K562 (cell line): ENCODE data around the gene MUC5AC. TPM values are rescaled to one million over a fixed set of nuclear protein-coding genes. Genes with fewer than 3 reads are reported as not detected.

ENCODE experiments used
- ATAC-seq: fragments of 200-7000 bp; cut with Tn5 transposase; 3 replicates; pipeline ENCODE4 v1.9.1; 2020; ENCODE audit warnings: moderate library complexity
- BruUV-seq: library from RNA; stranded (reverse); fragments of 400-500 nt; replicated peaks from 2 replicates; lab custom pipeline; 2021; lab: Mats Ljungman, UMichigan
- CTCF ChIA-PET: fragments of 300-600 bp; formaldehyde crosslinking; extraction: SDS; loops from one replicate; lab custom pipeline; 2021; ENCODE audit warnings: low intra/inter-chr PET ratio; lab: Yijun Ruan, JAX
- POLR2A ChIA-PET: fragments of 300-600, 350-650 bp; sonication (Branson Sonifier 250); formaldehyde crosslinking; extraction: SDS; loops from one replicate; lab custom pipeline; 2021; ENCODE audit warnings: antibody characterized with exemption, inconsistent platforms; lab: Yijun Ruan, JAX
- DNase-seq, 4 experiments: peaks; one replicate each; pipeline versions ENCODE4 v3.0.0 to v3.0.0-alpha.2; 2011 to 2018; ENCODE audit warnings: low spot score in 3 of 4, mixed read lengths in 3 of 4; ENCODE audit errors: extremely low read depth in 1 of 4
- FAIRE-seq: peaks from 2 replicates; lab custom pipeline; 2011; peaks lifted over from hg19 to GRCh38; lab: Jason Lieb, UNC
- H2AFZ ChIP-seq: 2 replicates; pipeline ENCODE4 v1.6.0; 2011; ENCODE audit warnings: low read depth, low read length, control low read depth, inconsistent platforms
- H3K27ac ChIP-seq: fragments of 200-600 bp; 3 replicates; pipeline ENCODE4 v1.8.0; 2011; ENCODE audit warnings: low read depth, mild to moderate bottlenecking, control low read depth, inconsistent platforms, low read length, moderate library complexity, mixed read lengths; ENCODE audit errors: extremely low read depth
- H3K27me3 ChIP-seq, 2 experiments: fragments of 300-600 bp in 1 of 2; 2 replicates in 1 of 2; 3 replicates in 1 of 2; pipeline versions ENCODE4 v1.6.0 to v1.8.0; 2011; ENCODE audit warnings: inconsistent platforms in 2 of 2, low read length in 2 of 2, mild to moderate bottlenecking in 1 of 2, mixed read lengths in 1 of 2, moderate library complexity in 1 of 2; ENCODE audit not compliant: control insufficient read depth in 2 of 2, insufficient read depth in 2 of 2
- H3K36me3 ChIP-seq: fragments of 300-600 bp; 3 replicates; pipeline ENCODE4 v1.8.0; 2011; ENCODE audit warnings: mild to moderate bottlenecking, low read length, inconsistent platforms; ENCODE audit not compliant: control insufficient read depth, insufficient read depth
- H3K4me1 ChIP-seq, 2 experiments: fragments of 200-600 bp in 1 of 2; replicated peaks in 1 of 2; 2 replicates in 1 of 2; 3 replicates in 1 of 2; pipeline versions ENCODE4 v1.5.1 to v1.8.0; 2011; ENCODE audit warnings: inconsistent platforms in 2 of 2, low read length in 2 of 2, mild to moderate bottlenecking in 1 of 2, mixed read lengths in 1 of 2, moderate library complexity in 1 of 2; ENCODE audit not compliant: control insufficient read depth in 2 of 2, insufficient read depth in 2 of 2
- H3K4me2 ChIP-seq: 2 replicates; pipeline ENCODE4 v1.6.1; 2011; ENCODE audit warnings: low read length, control low read depth, inconsistent platforms, mixed read lengths; ENCODE audit not compliant: insufficient read depth
- H3K4me3 ChIP-seq: fragments of 200-600 bp; sonication (generic), shearing (Covaris generic); 2 replicates; pipeline ENCODE4 v1.5.1; 2016; ENCODE audit warnings: control low read depth, inconsistent platforms
- H3K79me2 ChIP-seq: fragments of 200-600 bp; 3 replicates; pipeline ENCODE4 v1.8.0; 2011; ENCODE audit warnings: low read length, inconsistent platforms; ENCODE audit not compliant: control insufficient read depth, insufficient read depth
- H3K9ac ChIP-seq, 2 experiments: 2 replicates each; pipeline versions ENCODE4 v1.6.0 to v1.6.1; 2011; ENCODE audit warnings: low read depth in 2 of 2, low read length in 2 of 2, control low read depth in 1 of 2, inconsistent platforms in 1 of 2, mild to moderate bottlenecking in 1 of 2, mixed read lengths in 1 of 2; ENCODE audit not compliant: insufficient read depth in 1 of 2
- H3K9me1 ChIP-seq: one replicate; pipeline ENCODE4 v1.6.0; 2011; ENCODE audit warnings: inconsistent platforms, mild to moderate bottlenecking, low read length, moderate library complexity; ENCODE audit not compliant: control insufficient read depth, insufficient read depth
- H3K9me3 ChIP-seq: replicated peaks from 2 replicates; pipeline ENCODE4 v1.5.1; 2011; ENCODE audit warnings: low read depth, low read length, inconsistent platforms; ENCODE audit not compliant: control insufficient read depth, insufficient read depth
- H4K20me1 ChIP-seq: replicated peaks from 2 replicates; pipeline ENCODE4 v1.6.1; 2011; ENCODE audit warnings: low read length, inconsistent platforms, mixed read lengths; ENCODE audit not compliant: control insufficient read depth, insufficient read depth
- ARNT ChIP-seq, 2 experiments: fragments of 450-650 bp; IDR thresholded peaks; 2 replicates each; pipeline ENCODE4 v1.6.1; 2016; ENCODE audit warnings: mild to moderate bottlenecking in 1 of 2
- BCL6 ChIP-seq: fragments of 250-450 bp; sonication (Bioruptor Pico); IDR thresholded peaks from 2 replicates; pipeline ENCODE4 v1.4.0; 2020
- BMI1 ChIP-seq: fragments of 150-350 bp; IDR thresholded peaks from 2 replicates; pipeline ENCODE4 v1.6.1; 2014; ENCODE audit warnings: low read length
- CTBP1 ChIP-seq: fragments of 450-650 bp; IDR thresholded peaks from 2 replicates; pipeline ENCODE4 v1.6.1; 2016; ENCODE audit warnings: borderline replicate concordance
- EWSR1 ChIP-seq: fragments of 450-650 bp; IDR thresholded peaks from 2 replicates; pipeline ENCODE4 v1.6.1; 2018; ENCODE audit warnings: borderline replicate concordance, mild to moderate bottlenecking, low read depth, moderate library complexity; ENCODE audit not compliant: partially characterized antibody
- HMG20B ChIP-seq: fragments of 250-450 bp; sonication (Bioruptor Pico); IDR thresholded peaks from 2 replicates; pipeline ENCODE4 v1.5.0; 2021; ENCODE audit warnings: mild to moderate bottlenecking
- KLF16 ChIP-seq: IDR thresholded peaks from 2 replicates; pipeline ENCODE4 v1.6.1; 2016; ENCODE audit warnings: antibody characterized with exemption
- MBD2 ChIP-seq: sonication (generic); IDR thresholded peaks from 2 replicates; pipeline ENCODE4 v1.6.1; 2016; ENCODE audit warnings: low read depth, borderline replicate concordance
- POLR2G ChIP-seq: fragments of 200-400 bp; formaldehyde crosslinking; IDR thresholded peaks from 2 replicates; pipeline ENCODE4 v1.6.1; 2017; ENCODE audit warnings: low read depth, mild to moderate bottlenecking, antibody characterized with exemption, low read length, moderate library complexity
- POLR3A ChIP-seq: IDR thresholded peaks from 2 replicates; pipeline ENCODE4 v1.6.1; 2011; ENCODE audit warnings: borderline replicate concordance, mild to moderate bottlenecking, moderate library complexity; ENCODE audit not compliant: insufficient read length, insufficient read depth; ENCODE audit errors: extremely low read depth
- SIRT6 ChIP-seq: IDR thresholded peaks from one replicate; pipeline ENCODE4 v1.6.1; 2012; ENCODE audit warnings: low read depth, mild to moderate bottlenecking, control low read depth, inconsistent platforms, low read length, moderate library complexity
- TARDBP ChIP-seq: fragments of 450-650 bp; IDR thresholded peaks from 2 replicates; pipeline ENCODE4 v1.6.1; 2016
- XRCC3 ChIP-seq: fragments of 450-650 bp; IDR thresholded peaks from 2 replicates; pipeline ENCODE4 v1.6.1; 2017; ENCODE audit warnings: mild to moderate bottlenecking, moderate library complexity
- ZNF551 ChIP-seq: fragments of 250-450 bp; sonication (Bioruptor Pico); IDR thresholded peaks from 2 replicates; pipeline ENCODE4 v1.5.0; 2021; ENCODE audit warnings: mild to moderate bottlenecking, moderate library complexity
- WGBS: fragments of 100-300 bp; shearing (Covaris generic); methylation state at CpG from one replicate; pipeline ENCODE4 v1.1.6; 2016; ENCODE audit warnings: low coverage, mixed read lengths; ENCODE audit not compliant: insufficient coverage; ENCODE audit errors: missing lambda C conversion rate; 5-methylcytosine and 5-hydroxymethylcytosine counted together
- in situ Hi-C: fragments of 300-500 bp; cut with MboI; formaldehyde crosslinking; loops from 4 replicates; pipeline ENCODE4 v1.15.0; 2018; ENCODE audit warnings: inconsistent platforms, mixed read lengths
- intact Hi-C: fragments of 100-400 bp; cut with micrococcal nuclease; formaldehyde crosslinking; loops from 2 replicates; pipeline ENCODE4 v1.14.2; 2022
- polyA plus RNA-seq, 8 experiments: library from polyadenylated mRNA; depleted of rRNA in 4 of 8; stranded (reverse) in 5 of 8; unstranded in 3 of 8; fragments of >200 nt; fragmentation: Nextera tagmentation in 2 of 8; fragmentation: Illumina TruSeq in 1 of 8; extraction: Ambion mirVana in 2 of 8; extraction: Trizol in 1 of 8; gene quantifications; 2 replicates each; pipeline versions ENCODE4 v1.2.1 to v1.2.3, GENCODE V29; 2011 to 2014; ENCODE audit warnings: inconsistent platforms in 1 of 8, missing spikeins in 1 of 8
- total RNA-seq, 7 experiments: library from RNA; depleted of rRNA in 6 of 7; stranded (reverse); fragments of >200 nt in 6 of 7; fragmentation: Illumina TruSeq in 2 of 7; extraction: Trizol in 2 of 7; gene quantifications; 2 replicates each; pipeline versions ENCODE4 v1.2.1 to v1.2.3, GENCODE V29; 2011 to 2021; ENCODE audit warnings: low replicate concordance in 1 of 7
- TF ChIP-seq, protein P1 (sequence below): fragments of 250-450 bp; sonication (Bioruptor Pico); IDR thresholded peaks from 2 replicates; pipeline ENCODE4 v1.8.0; 2022; ENCODE audit warnings: inconsistent platforms

The MUC5AC gene
- total and polyA plus RNA-seq, 9 of the 15 experiments (the other 6 are each of a cell fraction or from before 2014, with no cell fraction given) = not detected

- no peaks in the 10 kb centered on the region for H3K9me3 ChIP-seq
- DNase-seq = no peak
- no peak overlapping the region for H3K4me3 ChIP-seq
- no peak overlapping the region for H3K27ac ChIP-seq
- no peak for ATAC-seq
- H2AFZ ChIP-seq = no peak overlapping the region
- no TSS peak for BruUV-seq
- peaks cover 0 to 37% of the 10 kb centered on the region in 2 experiments; a peak in 2 of 5 replicates for H3K4me1 ChIP-seq
- CTCF ChIA-PET = no interaction called here
- intact Hi-C loops (no loop called here), in situ Hi-C loops (no loop called here)
- no peak overlapping the region; a peak in 1 of 4 replicates for H3K9ac ChIP-seq
- no peaks in the 10 kb centered on the region for H3K36me3 ChIP-seq
- no peaks in the 10 kb centered on the region for H3K9me1 ChIP-seq
- POLR2A ChIA-PET = no interaction called here
- 1% methylated on average over 13 of the region's 13 CpGs for WGBS
- TF ChIP-seq XRCC3 = no peak
- no peak for TF ChIP-seq TARDBP
- no peak for FAIRE-seq
- peaks cover 16% of the 10 kb centered on the region; the same call in 1 of the 2 replicates for H4K20me1 ChIP-seq
- peaks cover 0 to 53% of the 10 kb centered on the region in 2 experiments; a peak in 2 of 5 replicates for H3K27me3 ChIP-seq
- H3K4me2 ChIP-seq = no peak overlapping the region
- H3K79me2 ChIP-seq = no peaks in the 10 kb centered on the region
Measured at GRCh38 chr11:1237128-1237580, 79.4 kb downstream of the MUC5AC start.

DNA sequence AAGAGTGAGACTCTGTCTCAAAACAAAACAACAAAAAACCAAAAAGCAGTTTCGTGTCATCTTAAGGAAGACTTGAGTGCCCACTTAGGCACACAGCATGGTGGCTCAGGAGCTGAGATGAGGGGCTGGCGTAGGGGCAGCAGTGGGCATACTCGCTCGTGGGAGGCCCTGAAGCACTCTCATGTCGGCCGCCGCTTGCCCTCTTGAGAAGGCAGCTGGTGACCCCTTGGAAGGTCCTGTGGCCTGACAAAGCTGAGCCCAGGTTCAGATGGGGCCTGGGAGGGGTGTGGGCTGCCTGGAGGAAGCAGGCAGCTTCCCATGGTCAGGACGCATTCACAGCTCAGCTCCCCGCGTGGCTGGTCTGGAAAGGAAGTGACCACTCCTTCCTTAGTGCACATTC is 80.1 kb downstream of the MUC5AC start:
- no peak for DNase-seq
- H3K27me3 ChIP-seq = peaks cover 0 to 52% of the 10 kb centered on the region in 2 experiments; a peak in 2 of 5 replicates
- no TSS peak for BruUV-seq
- CTCF ChIA-PET = no interaction called here
- no peak overlapping the region for H3K4me3 ChIP-seq
- ATAC-seq = no peak
- no peaks in the 10 kb centered on the region for H3K9me1 ChIP-seq
- POLR2A ChIA-PET = interaction anchor here (0.6 kb wide), 1 partner anchor 380 kb away, joined by 3 read pairs; no protein-coding TSS in a partner anchor
- 4% methylated on average over 10 of the region's 10 CpGs for WGBS
- intact Hi-C loops = no loop called here
- no peak for FAIRE-seq
- H3K9me3 ChIP-seq = no peaks in the 10 kb centered on the region
- H3K36me3 ChIP-seq = no peaks in the 10 kb centered on the region
- no peak overlapping the region for H3K9ac ChIP-seq
- no peak overlapping the region for H3K4me2 ChIP-seq
- peaks cover 16% of the 10 kb centered on the region; the same call in 1 of the 2 replicates for H4K20me1 ChIP-seq
- no peak overlapping the region for H2AFZ ChIP-seq
- no peaks in the 10 kb centered on the region for H3K79me2 ChIP-seq
- no peak overlapping the region for H3K27ac ChIP-seq
- H3K4me1 ChIP-seq = peaks cover 0 to 30% of the 10 kb centered on the region in 2 experiments; a peak in 2 of 5 replicates
- in situ Hi-C loops = no loop called here
- TF ChIP-seq SIRT6 (no peak), POLR2G (no peak), EWSR1 (no peak), BCL6 (CRISPR knock-in tag) (no peak), HMG20B (CRISPR knock-in tag) (no peak), MBD2 (no peak), CTBP1 (no peak), POLR3A (no peak), ARNT (IDR thresholded peaks at IDR 0.05) (no peak), BMI1 (no peak), ZNF551 (CRISPR knock-in tag) (no peak), KLF16 (no peak)
- TF ChIP-seq, protein P1, sequence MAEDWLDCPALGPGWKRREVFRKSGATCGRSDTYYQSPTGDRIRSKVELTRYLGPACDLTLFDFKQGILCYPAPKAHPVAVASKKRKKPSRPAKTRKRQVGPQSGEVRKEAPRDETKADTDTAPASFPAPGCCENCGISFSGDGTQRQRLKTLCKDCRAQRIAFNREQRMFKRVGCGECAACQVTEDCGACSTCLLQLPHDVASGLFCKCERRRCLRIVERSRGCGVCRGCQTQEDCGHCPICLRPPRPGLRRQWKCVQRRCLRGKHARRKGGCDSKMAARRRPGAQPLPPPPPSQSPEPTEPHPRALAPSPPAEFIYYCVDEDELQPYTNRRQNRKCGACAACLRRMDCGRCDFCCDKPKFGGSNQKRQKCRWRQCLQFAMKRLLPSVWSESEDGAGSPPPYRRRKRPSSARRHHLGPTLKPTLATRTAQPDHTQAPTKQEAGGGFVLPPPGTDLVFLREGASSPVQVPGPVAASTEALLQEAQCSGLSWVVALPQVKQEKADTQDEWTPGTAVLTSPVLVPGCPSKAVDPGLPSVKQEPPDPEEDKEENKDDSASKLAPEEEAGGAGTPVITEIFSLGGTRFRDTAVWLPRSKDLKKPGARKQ (CRISPR knock-in tag) = no peak
